ENCODE results near the gene TRERF1.

The TRERF1 gene

DNA sequence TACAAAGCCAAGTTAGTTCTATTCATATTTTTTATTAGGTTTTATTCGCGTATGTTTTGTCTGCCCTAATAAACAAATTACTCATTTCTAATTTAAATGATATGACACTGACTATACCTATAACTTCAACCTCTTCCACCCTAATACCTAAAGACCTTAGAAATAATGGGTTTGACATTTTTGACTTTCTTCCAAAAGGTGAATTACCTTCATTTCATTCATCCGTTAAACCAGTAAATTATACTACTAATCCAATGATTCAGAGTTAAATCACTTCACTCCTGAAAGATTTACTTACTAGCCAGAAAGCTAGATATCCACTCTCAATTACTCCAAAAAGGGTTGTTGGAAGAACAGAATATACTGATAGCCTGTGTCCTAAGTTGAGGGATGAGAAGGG lies 239.3 kb downstream of the TRERF1 start:
- ATAC-seq: no peak
- 0 out of 2 replicates have a peak, but pooled peaks have one; percentile 7 for TF ChIP-seq SNAI2 (CRISPR knock-in tag; IDR thresholded peaks at IDR 0.05)
- TF ChIP-seq, protein P1, sequence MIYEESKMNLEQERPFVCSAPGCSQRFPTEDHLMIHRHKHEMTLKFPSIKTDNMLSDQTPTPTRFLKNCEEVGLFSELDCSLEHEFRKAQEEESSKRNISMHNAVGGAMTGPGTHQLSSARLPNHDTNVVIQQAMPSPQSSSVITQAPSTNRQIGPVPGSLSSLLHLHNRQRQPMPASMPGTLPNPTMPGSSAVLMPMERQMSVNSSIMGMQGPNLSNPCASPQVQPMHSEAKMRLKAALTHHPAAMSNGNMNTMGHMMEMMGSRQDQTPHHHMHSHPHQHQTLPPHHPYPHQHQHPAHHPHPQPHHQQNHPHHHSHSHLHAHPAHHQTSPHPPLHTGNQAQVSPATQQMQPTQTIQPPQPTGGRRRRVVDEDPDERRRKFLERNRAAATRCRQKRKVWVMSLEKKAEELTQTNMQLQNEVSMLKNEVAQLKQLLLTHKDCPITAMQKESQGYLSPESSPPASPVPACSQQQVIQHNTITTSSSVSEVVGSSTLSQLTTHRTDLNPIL (CRISPR knock-in tag; IDR thresholded peaks at IDR 0.05; ENCODE audit: low read depth): peak; percentile 31; the same call in 1 of the 2 replicates
- TF ChIP-seq ZNF70 (CRISPR knock-in tag; IDR thresholded peaks at IDR 0.05): no peak
- TF ChIP-seq ZFP30 (CRISPR knock-in tag; IDR thresholded peaks at IDR 0.05): no peak
- TF ChIP-seq ZC3H10 (CRISPR knock-in tag; IDR thresholded peaks at IDR 0.05): peak; percentile 68; the same call in 1 of the 2 replicates
- TF ChIP-seq, protein P2, sequence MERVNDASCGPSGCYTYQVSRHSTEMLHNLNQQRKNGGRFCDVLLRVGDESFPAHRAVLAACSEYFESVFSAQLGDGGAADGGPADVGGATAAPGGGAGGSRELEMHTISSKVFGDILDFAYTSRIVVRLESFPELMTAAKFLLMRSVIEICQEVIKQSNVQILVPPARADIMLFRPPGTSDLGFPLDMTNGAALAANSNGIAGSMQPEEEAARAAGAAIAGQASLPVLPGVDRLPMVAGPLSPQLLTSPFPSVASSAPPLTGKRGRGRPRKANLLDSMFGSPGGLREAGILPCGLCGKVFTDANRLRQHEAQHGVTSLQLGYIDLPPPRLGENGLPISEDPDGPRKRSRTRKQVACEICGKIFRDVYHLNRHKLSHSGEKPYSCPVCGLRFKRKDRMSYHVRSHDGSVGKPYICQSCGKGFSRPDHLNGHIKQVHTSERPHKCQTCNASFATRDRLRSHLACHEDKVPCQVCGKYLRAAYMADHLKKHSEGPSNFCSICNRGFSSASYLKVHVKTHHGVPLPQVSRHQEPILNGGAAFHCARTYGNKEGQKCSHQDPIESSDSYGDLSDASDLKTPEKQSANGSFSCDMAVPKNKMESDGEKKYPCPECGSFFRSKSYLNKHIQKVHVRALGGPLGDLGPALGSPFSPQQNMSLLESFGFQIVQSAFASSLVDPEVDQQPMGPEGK (CRISPR knock-in tag; IDR thresholded peaks at IDR 0.05; ENCODE audit: borderline replicate concordance): peak; percentile 67; the same call in 1 of the 2 replicates
- TF ChIP-seq, protein P3, sequence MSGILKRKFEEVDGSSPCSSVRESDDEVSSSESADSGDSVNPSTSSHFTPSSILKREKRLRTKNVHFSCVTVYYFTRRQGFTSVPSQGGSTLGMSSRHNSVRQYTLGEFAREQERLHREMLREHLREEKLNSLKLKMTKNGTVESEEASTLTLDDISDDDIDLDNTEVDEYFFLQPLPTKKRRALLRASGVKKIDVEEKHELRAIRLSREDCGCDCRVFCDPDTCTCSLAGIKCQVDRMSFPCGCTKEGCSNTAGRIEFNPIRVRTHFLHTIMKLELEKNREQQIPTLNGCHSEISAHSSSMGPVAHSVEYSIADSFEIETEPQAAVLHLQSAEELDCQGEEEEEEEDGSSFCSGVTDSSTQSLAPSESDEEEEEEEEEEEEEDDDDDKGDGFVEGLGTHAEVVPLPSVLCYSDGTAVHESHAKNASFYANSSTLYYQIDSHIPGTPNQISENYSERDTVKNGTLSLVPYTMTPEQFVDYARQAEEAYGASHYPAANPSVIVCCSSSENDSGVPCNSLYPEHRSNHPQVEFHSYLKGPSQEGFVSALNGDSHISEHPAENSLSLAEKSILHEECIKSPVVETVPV (CRISPR knock-in tag; IDR thresholded peaks at IDR 0.05): no peak
- TF ChIP-seq ISL1 (CRISPR knock-in tag; IDR thresholded peaks at IDR 0.05): peak; percentile 99
- TF ChIP-seq ZFP3 (CRISPR knock-in tag; IDR thresholded peaks at IDR 0.05): no peak
- no peak for TF ChIP-seq ARNTL (CRISPR knock-in tag; IDR thresholded peaks at IDR 0.05; ENCODE audit: borderline replicate concordance, low read depth)

DNA sequence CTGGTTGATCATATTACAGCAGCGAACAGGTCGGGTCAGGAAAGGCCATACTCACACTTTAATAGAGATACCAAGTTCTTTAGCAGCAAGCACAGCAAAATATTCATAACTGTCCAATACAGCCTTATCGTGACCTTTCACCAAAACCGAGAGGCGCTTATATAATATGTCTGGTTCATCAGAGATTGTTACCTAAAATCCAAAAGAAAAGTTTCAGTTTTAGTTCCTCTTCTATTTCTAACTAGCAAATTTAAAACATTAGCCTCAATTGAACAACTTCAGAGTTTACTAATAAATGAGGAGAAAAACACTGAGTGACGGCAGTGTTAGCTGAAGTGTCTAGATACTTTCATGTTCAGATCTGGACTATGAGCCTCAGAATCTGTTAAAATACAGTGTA lies 240.0 kb downstream of the TRERF1 start:
- no peak for ATAC-seq
- no peak for TF ChIP-seq ESRRG (CRISPR knock-in tag; IDR thresholded peaks at IDR 0.05)
- TF ChIP-seq GLIS3 (CRISPR knock-in tag; IDR thresholded peaks at IDR 0.05): no peak
- no peak for TF ChIP-seq CSDC2 (CRISPR knock-in tag; IDR thresholded peaks at IDR 0.05)
- TF ChIP-seq ARNTL (CRISPR knock-in tag; IDR thresholded peaks at IDR 0.05; ENCODE audit: borderline replicate concordance, low read depth): no peak
- TF ChIP-seq ZNF70 (CRISPR knock-in tag; IDR thresholded peaks at IDR 0.05): no peak
- TF ChIP-seq SNAI2 (CRISPR knock-in tag; IDR thresholded peaks at IDR 0.05): no peak
- TF ChIP-seq, protein P2 (CRISPR knock-in tag; IDR thresholded peaks at IDR 0.05; ENCODE audit: borderline replicate concordance): no peak
- TF ChIP-seq RARB (CRISPR knock-in tag; IDR thresholded peaks at IDR 0.05): no peak
- TF ChIP-seq, protein P3 (CRISPR knock-in tag; IDR thresholded peaks at IDR 0.05): no peak
- TF ChIP-seq ZNF565 (CRISPR knock-in tag; conservative IDR thresholded peaks at IDR 0.05; ENCODE audit: low read depth): no peak
- TF ChIP-seq TCF4 (CRISPR knock-in tag; IDR thresholded peaks at IDR 0.05; ENCODE audit: borderline replicate concordance): no peak
- TF ChIP-seq TOX (CRISPR knock-in tag; IDR thresholded peaks at IDR 0.05; ENCODE audit: borderline replicate concordance): no peak
- TF ChIP-seq ISL1 (CRISPR knock-in tag; IDR thresholded peaks at IDR 0.05): no peak
- no peak for TF ChIP-seq OSR1 (CRISPR knock-in tag; IDR thresholded peaks at IDR 0.05)

DNA sequence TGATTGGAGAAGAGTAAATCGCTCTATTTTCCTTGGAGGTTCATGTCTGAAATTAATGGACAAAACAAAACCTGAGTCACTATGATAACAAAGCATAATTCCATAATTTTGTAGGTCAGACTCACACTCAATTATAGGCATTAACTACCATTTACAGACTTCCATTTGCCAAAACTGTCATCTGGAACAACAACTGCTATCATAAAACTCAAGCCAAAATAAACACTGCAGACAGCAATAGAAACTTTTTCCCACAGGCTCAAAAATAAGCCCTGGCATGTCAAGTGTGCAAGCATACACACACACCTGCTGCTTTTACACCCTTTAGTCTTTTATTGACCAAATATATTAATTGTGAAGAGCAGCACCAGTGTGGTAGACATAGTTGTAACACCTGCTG lies 241.2 kb downstream of the TRERF1 start:
- ATAC-seq: no peak; the same call in 2 of the 3 replicates
- TF ChIP-seq, protein P1 (CRISPR knock-in tag; IDR thresholded peaks at IDR 0.05; ENCODE audit: low read depth): peak; percentile 96
- TF ChIP-seq ZNF8 (CRISPR knock-in tag; IDR thresholded peaks at IDR 0.05) (peak; percentile 59), ISL1 (CRISPR knock-in tag; IDR thresholded peaks at IDR 0.05) (peak; percentile 99), TCF4 (CRISPR knock-in tag; IDR thresholded peaks at IDR 0.05; ENCODE audit: borderline replicate concordance) (peak; percentile 88), ARNTL (CRISPR knock-in tag; IDR thresholded peaks at IDR 0.05; ENCODE audit: borderline replicate concordance, low read depth) (no peak), ZC3H10 (CRISPR knock-in tag; IDR thresholded peaks at IDR 0.05) (peak; percentile 80; the same call in 1 of the 2 replicates), PPARA (CRISPR knock-in tag; IDR thresholded peaks at IDR 0.05; ENCODE audit: borderline replicate concordance) (no peak), ZFP3 (CRISPR knock-in tag; IDR thresholded peaks at IDR 0.05) (peak; percentile 42; the same call in 1 of the 2 replicates), GLIS3 (CRISPR knock-in tag; IDR thresholded peaks at IDR 0.05) (peak; percentile 95; the same call in 1 of the 2 replicates)
- TF ChIP-seq, protein P4, sequence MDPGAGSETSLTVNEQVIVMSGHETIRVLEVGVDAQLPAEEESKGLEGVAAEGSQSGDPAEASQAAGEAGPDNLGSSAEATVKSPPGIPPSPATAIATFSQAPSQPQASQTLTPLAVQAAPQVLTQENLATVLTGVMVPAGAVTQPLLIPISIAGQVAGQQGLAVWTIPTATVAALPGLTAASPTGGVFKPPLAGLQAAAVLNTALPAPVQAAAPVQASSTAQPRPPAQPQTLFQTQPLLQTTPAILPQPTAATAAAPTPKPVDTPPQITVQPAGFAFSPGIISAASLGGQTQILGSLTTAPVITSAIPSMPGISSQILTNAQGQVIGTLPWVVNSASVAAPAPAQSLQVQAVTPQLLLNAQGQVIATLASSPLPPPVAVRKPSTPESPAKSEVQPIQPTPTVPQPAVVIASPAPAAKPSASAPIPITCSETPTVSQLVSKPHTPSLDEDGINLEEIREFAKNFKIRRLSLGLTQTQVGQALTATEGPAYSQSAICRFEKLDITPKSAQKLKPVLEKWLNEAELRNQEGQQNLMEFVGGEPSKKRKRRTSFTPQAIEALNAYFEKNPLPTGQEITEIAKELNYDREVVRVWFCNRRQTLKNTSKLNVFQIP (CRISPR knock-in tag; IDR thresholded peaks at IDR 0.05; ENCODE audit: borderline replicate concordance, low read depth): no peak; the same call in 1 of the 2 replicates
- TF ChIP-seq, protein P2 (CRISPR knock-in tag; IDR thresholded peaks at IDR 0.05; ENCODE audit: borderline replicate concordance): 0 out of 2 replicates have a peak, but pooled peaks have one; percentile 74
- TF ChIP-seq, protein P3 (CRISPR knock-in tag; IDR thresholded peaks at IDR 0.05): peak; percentile 92
